ENCODE results near the gene PEX14.

The PEX14 gene

GRCh38 chr1:10602936-10603335 lies 128.2 kb downstream of the PEX14 start:
- DNase-seq (ENCODE audit: extremely low spot score): no peak
- CTCF ChIA-PET: interaction anchor here (1.0 to 1.3 kb wide), 3 partner anchors 9 to 96 kb away, joined by 3 read pairs; no protein-coding TSS in a partner anchor
- POLR2A ChIA-PET: no interaction called here
- no peak for TF ChIP-seq CTCF (IDR thresholded peaks at IDR 0.05; ENCODE audit: control extremely low read depth, extremely low read depth, low read depth, missing control alignments)

GRCh38 chr1:10604966-10605365 lies 130.2 kb downstream of the PEX14 start:
- TF ChIP-seq CTCF (IDR thresholded peaks at IDR 0.05; ENCODE audit: control extremely low read depth, extremely low read depth, low read depth, missing control alignments): no peak
- POLR2A ChIA-PET: no interaction called here
- no peak for DNase-seq (ENCODE audit: extremely low spot score)
- CTCF ChIA-PET: no interaction called here

- ChIA-PET POLR2A (no interaction called here), CTCF (interaction anchor here (1.5 kb wide), 1 partner anchor 19 kb away, joined by 6 read pairs; no protein-coding TSS in a partner anchor)
- DNase-seq (ENCODE audit: extremely low spot score): no peak
- TF ChIP-seq CTCF (IDR thresholded peaks at IDR 0.05; ENCODE audit: control extremely low read depth, extremely low read depth, low read depth, missing control alignments): no peak
Observed at GRCh38 chr1:10606064-10606463, 131.3 kb downstream of the PEX14 start.

- no peak for DNase-seq (ENCODE audit: extremely low spot score)
- CTCF ChIA-PET: interaction anchor here (1.5 kb wide), 1 partner anchor 20 kb away, joined by 6 read pairs; no protein-coding TSS in a partner anchor
- TF ChIP-seq CTCF (IDR thresholded peaks at IDR 0.05; ENCODE audit: control extremely low read depth, extremely low read depth, low read depth, missing control alignments): no peak
- POLR2A ChIA-PET: no interaction called here
Observed at GRCh38 chr1:10607228-10607627, 132.5 kb downstream of the PEX14 start.

GRCh38 chr1:10608690-10609089 lies 133.9 kb downstream of the PEX14 start:
- TF ChIP-seq CTCF (IDR thresholded peaks at IDR 0.05; ENCODE audit: control extremely low read depth, extremely low read depth, low read depth, missing control alignments): no peak
- ChIA-PET POLR2A (no interaction called here), CTCF (interaction anchor here (0.6 to 1.0 kb wide), 2 partner anchors 22 to 137 kb away, joined by 3 read pairs; no protein-coding TSS in a partner anchor)
- no peak for DNase-seq (ENCODE audit: extremely low spot score)

- ChIA-PET CTCF (interaction anchor here (1.1 kb wide), 1 partner anchor 116 kb away, joined by 3 read pairs; no protein-coding TSS in a partner anchor), POLR2A (no interaction called here)
- TF ChIP-seq CTCF (IDR thresholded peaks at IDR 0.05; ENCODE audit: control extremely low read depth, extremely low read depth, low read depth, missing control alignments): no peak
- DNase-seq (ENCODE audit: extremely low spot score): no peak
Observed at GRCh38 chr1:10610901-10611600, 136.3 kb downstream of the PEX14 start.

All from GM10248 (cell line).